Neuronal stem cell (in vitro differentiated cells): ENCODE results near the gene WWTR1.

Source experiments
- DNase-seq: peaks from one replicate; pipeline ENCODE4 v3.0.0-alpha.2; 2013; ENCODE audit warnings: low spot score
- H2AFZ ChIP-seq: one replicate; pipeline ENCODE4 v1.6.1; 2013; ENCODE audit warnings: mild to moderate bottlenecking, low read length, inconsistent platforms
- H2AK5ac ChIP-seq: 2 replicates; pipeline ENCODE4 v1.6.1; 2013; ENCODE audit warnings: low read depth, mild to moderate bottlenecking, inconsistent platforms, low read length, moderate library complexity, mixed read lengths
- H2BK120ac ChIP-seq: 2 replicates; pipeline ENCODE4 v1.6.1; 2013; ENCODE audit warnings: low read depth, mild to moderate bottlenecking, inconsistent platforms, low read length, moderate library complexity, mixed read lengths
- H2BK12ac ChIP-seq: one replicate; pipeline ENCODE4 v1.6.1; 2013; ENCODE audit warnings: low read length, inconsistent platforms
- H2BK15ac ChIP-seq: 2 replicates; pipeline ENCODE4 v1.6.1; 2013; ENCODE audit warnings: mild to moderate bottlenecking, low read length, inconsistent platforms, mixed read lengths
- H2BK5ac ChIP-seq: one replicate; pipeline ENCODE4 v1.6.1; 2013; ENCODE audit warnings: inconsistent platforms, mild to moderate bottlenecking, low read length, moderate library complexity
- H3K14ac ChIP-seq: one replicate; pipeline ENCODE4 v1.6.1; 2013; ENCODE audit warnings: low read length, inconsistent platforms
- H3K18ac ChIP-seq: 2 replicates; pipeline ENCODE4 v1.6.1; 2013; ENCODE audit warnings: low read length, inconsistent platforms
- H3K23ac ChIP-seq: 2 replicates; pipeline ENCODE4 v1.6.1; 2013; ENCODE audit warnings: low read depth, mild to moderate bottlenecking, mixed read lengths, low read length, inconsistent platforms; ENCODE audit not compliant: poor library complexity
- H3K27ac ChIP-seq: replicated peaks from 3 replicates; pipeline ENCODE4 v1.5.1; 2013; ENCODE audit warnings: low read length, inconsistent platforms
- H3K27me3 ChIP-seq, 3 experiments: 2 replicates each; pipeline ENCODE4 v1.6.1; 2013; ENCODE audit warnings: low read length in 3 of 3, mild to moderate bottlenecking in 2 of 3, inconsistent platforms in 1 of 3, low read depth in 1 of 3, mixed read lengths in 1 of 3, moderate library complexity in 1 of 3; ENCODE audit not compliant: control insufficient read depth in 3 of 3, insufficient read depth in 3 of 3
- H3K36me3 ChIP-seq, 2 donors: replicated peaks in 1 of 2; 2 replicates each; pipeline ENCODE4 v1.6.1; 2013; ENCODE audit warnings: low read length in 2 of 2; ENCODE audit not compliant: control insufficient read depth in 2 of 2, insufficient read depth in 2 of 2
- H3K4ac ChIP-seq: 2 replicates; pipeline ENCODE4 v1.6.1; 2013; ENCODE audit warnings: inconsistent platforms, mild to moderate bottlenecking, low read length, moderate library complexity
- H3K4me1 ChIP-seq, 2 donors: 1 replicate in 1 of 2; 2 replicates in 1 of 2; pipeline ENCODE4 v1.6.1; 2013; ENCODE audit warnings: low read length in 2 of 2, low read depth in 1 of 2; ENCODE audit not compliant: control insufficient read depth in 2 of 2, insufficient read depth in 1 of 2
- H3K4me2 ChIP-seq: one replicate; pipeline ENCODE4 v1.6.1; 2013; ENCODE audit warnings: mild to moderate bottlenecking, low read length, inconsistent platforms; ENCODE audit not compliant: insufficient read depth, poor library complexity, severe bottlenecking
- H3K4me3 ChIP-seq, 2 donors: 2 replicates each; pipeline ENCODE4 v1.5.1; 2013; ENCODE audit warnings: low read length in 2 of 2, mild to moderate bottlenecking in 2 of 2, inconsistent platforms in 1 of 2, moderate library complexity in 1 of 2
- H3K79me1 ChIP-seq: one replicate; pipeline ENCODE4 v1.6.1; 2013; ENCODE audit warnings: low read depth, mild to moderate bottlenecking, inconsistent platforms, low read length, moderate library complexity
- H3K9ac ChIP-seq: one replicate; pipeline ENCODE4 v1.6.1; 2013; ENCODE audit warnings: mild to moderate bottlenecking, low read depth, low read length, inconsistent platforms; ENCODE audit not compliant: poor library complexity
- H3K9me3 ChIP-seq, 2 donors: replicated peaks in 1 of 2; 2 replicates each; pipeline versions ENCODE3 to v1.6.1; 2013; ENCODE audit warnings: low read length in 2 of 2, mild to moderate bottlenecking in 2 of 2, inconsistent platforms in 1 of 2, low read depth in 1 of 2, mixed read lengths in 1 of 2, moderate library complexity in 1 of 2; ENCODE audit not compliant: control insufficient read depth in 2 of 2, insufficient read depth in 1 of 2
- H4K8ac ChIP-seq: one replicate; pipeline ENCODE4 v1.6.1; 2013; ENCODE audit warnings: low read depth, mild to moderate bottlenecking, inconsistent platforms, low read length, moderate library complexity
- H4K91ac ChIP-seq: one replicate; pipeline ENCODE4 v1.6.1; 2013; ENCODE audit warnings: low read length, low read depth, mild to moderate bottlenecking, inconsistent platforms; ENCODE audit not compliant: poor library complexity
- WGBS, 2 donors: extraction: QIAGEN DNeasy Blood & Tissue Kit; methylation state at CpG; one replicate each; pipeline ENCODE4 v1.1.7; 2013; ENCODE audit warnings: missing lambda C conversion rate in 2 of 2, mixed read lengths in 1 of 2; ENCODE audit not compliant: insufficient read length in 2 of 2, insufficient replicate concordance in 1 of 2; ENCODE audit errors: extremely low coverage in 2 of 2; 5-methylcytosine and 5-hydroxymethylcytosine counted together

The WWTR1 gene

DNA sequence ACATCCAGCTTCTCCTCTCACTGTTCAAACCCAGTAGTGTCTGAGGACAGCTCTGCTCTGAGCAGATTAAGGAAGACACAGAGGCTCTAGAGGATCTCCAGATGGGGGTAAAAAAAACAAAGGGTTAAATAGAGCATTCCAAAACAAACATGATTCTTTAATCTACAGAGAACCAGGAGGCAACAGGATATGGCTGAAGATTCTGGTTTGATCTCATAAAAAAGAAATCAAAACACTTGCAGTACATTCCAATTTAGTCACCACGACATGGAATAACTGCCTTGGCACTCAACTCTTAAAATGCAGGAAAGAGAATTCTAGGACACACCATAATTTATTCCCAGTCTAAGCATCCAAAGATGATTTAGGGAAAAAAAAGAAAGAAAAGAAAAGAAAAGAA is 151.3 kb downstream of the WWTR1 start:
- no peaks in the 10 kb centered on the region for H3K36me3 ChIP-seq
- no peak overlapping the region for H3K4ac ChIP-seq
- H2BK12ac ChIP-seq, result no peak overlapping the region
- H4K91ac ChIP-seq, result no peak overlapping the region
- H3K9me3 ChIP-seq, result peaks cover 0 to 2% of the 10 kb centered on the region in 2 donors
- no peak overlapping the region for H2AK5ac ChIP-seq
- H2BK15ac ChIP-seq, result no peak overlapping the region
- no peak overlapping the region for H3K4me2 ChIP-seq
- DNase-seq, result no peak
- H2BK120ac ChIP-seq, result no peak overlapping the region
- H3K23ac ChIP-seq, result no peak overlapping the region
- no peak overlapping the region for H4K8ac ChIP-seq
- H3K27me3 ChIP-seq, result peaks cover 0 to 2% (median 0%) of the 10 kb centered on the region in 3 experiments
- no peak overlapping the region for H3K9ac ChIP-seq
- H3K18ac ChIP-seq, result no peak overlapping the region
- H3K4me3 ChIP-seq, result no peak overlapping the region
- H2AFZ ChIP-seq, result no peak overlapping the region
- peaks cover 0 to 4% of the 10 kb centered on the region in 2 donors for H3K4me1 ChIP-seq
- H3K79me1 ChIP-seq, result no peaks in the 10 kb centered on the region
- no CpG with 5 or more reads among the region's 1 CpG for WGBS, 2 donors
- H3K27ac ChIP-seq, result no peak overlapping the region
- no peak overlapping the region for H2BK5ac ChIP-seq
- H3K14ac ChIP-seq, result no peak overlapping the region

DNA sequence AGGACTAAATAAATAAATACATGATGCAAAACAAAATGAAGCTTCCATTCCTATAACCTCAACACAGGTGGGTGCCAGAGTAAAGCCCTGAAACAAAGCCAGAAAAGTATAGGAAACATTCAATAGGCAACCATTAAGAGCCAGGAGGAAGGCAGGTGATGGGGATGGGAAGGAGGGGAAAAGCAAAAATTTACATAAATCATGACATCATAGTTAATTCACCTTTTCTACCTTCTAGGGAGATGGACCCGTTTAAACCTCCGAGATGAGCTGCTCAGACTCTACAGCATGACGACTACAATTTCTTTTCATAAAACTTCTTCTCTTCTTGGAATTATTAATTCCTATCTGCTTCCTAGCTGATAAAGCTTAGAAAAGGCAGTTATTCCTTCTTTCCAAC is 155.4 kb downstream of the WWTR1 start:
- no peaks in the 10 kb centered on the region for H3K36me3 ChIP-seq
- no peak overlapping the region for H3K4me3 ChIP-seq
- H2AFZ ChIP-seq, result no peak overlapping the region
- WGBS, 2 donors, result no CpG with 5 or more reads among the region's 3 CpGs
- peaks cover 0 to 2% (median 0%) of the 10 kb centered on the region in 3 experiments for H3K27me3 ChIP-seq
- no peaks in the 10 kb centered on the region for H3K79me1 ChIP-seq
- H2BK15ac ChIP-seq, result no peak overlapping the region
- H2AK5ac ChIP-seq, result no peak overlapping the region
- no peak overlapping the region for H4K8ac ChIP-seq
- H3K14ac ChIP-seq, result no peak overlapping the region
- no peak overlapping the region for H4K91ac ChIP-seq
- no peak overlapping the region for H3K23ac ChIP-seq
- peaks cover 0 to 2% of the 10 kb centered on the region in 2 donors for H3K4me1 ChIP-seq
- no peak overlapping the region for H2BK120ac ChIP-seq
- H3K4me2 ChIP-seq, result no peak overlapping the region
- H3K27ac ChIP-seq, result no peak overlapping the region
- H3K18ac ChIP-seq, result no peak overlapping the region
- H2BK5ac ChIP-seq, result no peak overlapping the region
- DNase-seq, result no peak
- no peak overlapping the region for H3K4ac ChIP-seq
- no peak overlapping the region for H2BK12ac ChIP-seq
- H3K9me3 ChIP-seq, result no peaks in the 10 kb centered on the region
- H3K9ac ChIP-seq, result no peak overlapping the region

DNA sequence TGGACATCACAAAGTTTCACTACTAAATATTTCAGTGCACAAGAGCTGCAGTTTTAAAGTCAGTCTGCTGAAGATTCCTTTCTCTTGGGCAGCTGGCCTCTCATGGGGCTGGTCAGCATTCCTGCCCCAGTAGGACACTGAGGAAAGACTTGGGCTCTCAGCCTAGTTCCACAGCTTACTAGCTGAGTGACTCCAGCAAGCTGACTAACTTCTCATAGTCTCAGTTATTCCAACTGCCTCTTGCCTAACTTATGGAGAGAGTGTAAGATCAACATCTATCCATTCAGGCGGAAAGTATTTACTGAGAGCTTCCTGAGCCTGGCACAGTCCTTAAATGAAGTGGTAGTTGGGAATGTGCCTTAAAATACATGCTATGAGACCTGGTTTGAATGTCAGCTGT is 156.3 kb downstream of the WWTR1 start:
- H3K14ac ChIP-seq, result no peak overlapping the region
- no peak overlapping the region for H4K8ac ChIP-seq
- H2BK12ac ChIP-seq, result no peak overlapping the region
- no peak for DNase-seq
- H3K9ac ChIP-seq, result no peak overlapping the region
- H3K27ac ChIP-seq, result no peak overlapping the region
- H3K36me3 ChIP-seq, result no peaks in the 10 kb centered on the region
- H2AK5ac ChIP-seq, result no peak overlapping the region
- no peak overlapping the region for H2BK5ac ChIP-seq
- H3K4me2 ChIP-seq, result no peak overlapping the region
- no peak overlapping the region for H2AFZ ChIP-seq
- no CpG with 5 or more reads among the region's 1 CpG for WGBS, 2 donors
- H2BK120ac ChIP-seq, result no peak overlapping the region
- H3K79me1 ChIP-seq, result no peaks in the 10 kb centered on the region
- no peak overlapping the region for H4K91ac ChIP-seq
- no peak overlapping the region for H2BK15ac ChIP-seq
- H3K9me3 ChIP-seq, result no peaks in the 10 kb centered on the region
- H3K4me1 ChIP-seq, result peaks cover 0 to 2% of the 10 kb centered on the region in 2 donors
- H3K18ac ChIP-seq, result no peak overlapping the region
- H3K27me3 ChIP-seq, result no peaks in the 10 kb centered on the region
- H3K4ac ChIP-seq, result no peak overlapping the region
- H3K23ac ChIP-seq, result no peak overlapping the region
- H3K4me3 ChIP-seq, result no peak overlapping the region

DNA sequence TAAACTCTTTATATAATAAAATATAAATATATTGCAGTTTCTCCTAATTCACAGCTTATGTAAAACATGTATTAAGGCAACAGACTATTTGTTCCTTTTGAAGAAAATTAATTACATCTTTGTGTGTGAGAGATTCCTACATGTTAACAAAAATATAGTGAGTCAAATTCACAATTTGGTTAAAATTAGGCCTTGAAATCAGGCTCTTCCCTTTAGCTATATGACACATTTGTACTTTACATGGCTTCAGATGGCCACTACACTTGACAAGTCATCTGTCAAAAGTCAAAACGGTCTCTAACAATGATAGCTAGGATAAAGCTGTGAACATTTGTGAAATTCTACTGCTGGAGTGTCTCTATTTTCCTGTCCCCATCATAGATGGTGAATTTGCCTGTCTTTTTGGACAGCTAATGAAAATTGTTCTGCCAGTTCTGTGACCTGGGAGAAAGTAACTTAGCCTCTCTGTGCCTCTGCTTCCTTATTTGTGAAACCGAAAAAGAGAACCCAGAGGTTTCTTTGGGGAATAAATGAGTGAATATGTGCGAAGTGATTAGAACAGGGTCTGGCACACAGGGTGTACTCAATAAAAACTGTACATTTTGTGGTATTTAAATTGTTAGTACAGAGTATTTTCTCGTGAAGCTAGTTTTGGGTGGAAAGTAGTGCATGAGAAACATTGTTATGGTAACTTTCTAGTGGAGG is 159.7 kb downstream of the WWTR1 start:
- no peak overlapping the region for H2BK12ac ChIP-seq
- no peak overlapping the region for H2BK15ac ChIP-seq
- no peak overlapping the region for H3K4me3 ChIP-seq
- no CpG with 5 or more reads among the region's 4 CpGs for WGBS, 2 donors
- no peak overlapping the region for H4K8ac ChIP-seq
- H3K4me2 ChIP-seq, result no peak overlapping the region
- H3K9ac ChIP-seq, result no peak overlapping the region
- H3K14ac ChIP-seq, result no peak overlapping the region
- DNase-seq, result no peak
- H3K4me1 ChIP-seq, result no peaks in the 10 kb centered on the region
- H3K27ac ChIP-seq, result no peak overlapping the region
- H3K9me3 ChIP-seq, result no peaks in the 10 kb centered on the region
- H3K79me1 ChIP-seq, result no peaks in the 10 kb centered on the region
- H3K18ac ChIP-seq, result no peak overlapping the region
- no peak overlapping the region for H2AK5ac ChIP-seq
- peaks cover 0 to 10% (median 0%) of the 10 kb centered on the region in 3 experiments for H3K27me3 ChIP-seq
- H2BK120ac ChIP-seq, result no peak overlapping the region
- H2BK5ac ChIP-seq, result no peak overlapping the region
- H4K91ac ChIP-seq, result no peak overlapping the region
- H2AFZ ChIP-seq, result no peak overlapping the region
- H3K4ac ChIP-seq, result no peak overlapping the region
- H3K36me3 ChIP-seq, result no peaks in the 10 kb centered on the region
- H3K23ac ChIP-seq, result no peak overlapping the region
